Measurements from ENCODE around the gene RAD51B. TPM values are rescaled to one million over a fixed set of nuclear protein-coding genes. Genes with fewer than 3 reads are reported as not detected.

RAD51B gene
- polyA plus RNA-seq, 1 donor (not counting 4 experiments of a cell fraction or from before 2014, with no cell fraction given) = 13.3 TPM

DNA sequence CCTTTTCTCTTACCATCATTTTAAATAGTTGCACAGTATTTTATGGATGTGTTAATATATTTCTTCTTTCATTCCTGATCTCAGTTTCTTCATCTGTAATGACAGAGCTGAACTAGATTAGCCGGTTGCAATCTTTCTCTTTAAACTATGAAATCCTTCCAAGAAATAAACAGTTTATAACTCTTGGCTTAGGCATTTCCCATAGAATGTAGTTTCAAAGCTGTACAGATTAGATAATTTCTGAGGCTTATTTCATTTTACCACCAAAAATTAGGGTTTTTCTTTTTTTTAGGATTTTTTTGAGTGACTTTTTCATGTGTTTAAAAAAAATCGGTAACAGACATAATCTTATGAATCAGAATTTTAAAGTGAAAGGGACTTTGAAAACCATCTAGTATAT, 144.0 kb downstream of the RAD51B start:
- Histone ChIP-seq H3K4me1 (ENCODE audit: control insufficient read depth, extremely low read depth, insufficient read depth, low read length) (peaks cover 15% of the 10 kb centered on the region), H3K4me2 (ENCODE audit: control insufficient read depth, extremely low read depth, insufficient read depth, low read depth, low read length) (peak overlapping the region; percentile 76), H3K79me2 (ENCODE audit: control insufficient read depth, insufficient read depth, low read length) (no peaks in the 10 kb centered on the region), H3K36me3 (ENCODE audit: control insufficient read depth in 2 of 2, extremely low read depth in 1 of 2, insufficient read depth in 2 of 2, low read length in 2 of 2) (no peaks in the 10 kb centered on the region), H4K20me1 (ENCODE audit: control insufficient read depth, extremely low read depth, insufficient read depth, low read length) (no peaks in the 10 kb centered on the region), H3K9me3 (ENCODE audit: control insufficient read depth, low read depth, low read length) (no peaks in the 10 kb centered on the region), H3K9me1 (ENCODE audit: control insufficient read depth, extremely low read depth, insufficient read depth, low read length) (no peaks in the 10 kb centered on the region), H3K27me3 (ENCODE audit: control insufficient read depth, extremely low read depth, insufficient read depth, low read length) (no peaks in the 10 kb centered on the region), H2AFZ (ENCODE audit: control insufficient read depth, low read length) (peak overlapping the region; percentile 48), H3K27ac (ENCODE audit: control insufficient read depth, insufficient read depth, low read length) (peak overlapping the region; percentile 56), H3K4me3 (ENCODE audit: control insufficient read depth in 2 of 3, extremely low read depth in 1 of 3, insufficient read depth in 2 of 3, low read depth in 1 of 3, low read length in 3 of 3) (peak overlapping the region in 2 of 3 experiments; percentile 35 to 51), H3K9ac (ENCODE audit: control insufficient read depth, extremely low read depth, insufficient read depth, low read length) (peak overlapping the region; percentile 58)
- TF ChIP-seq, protein P1, sequence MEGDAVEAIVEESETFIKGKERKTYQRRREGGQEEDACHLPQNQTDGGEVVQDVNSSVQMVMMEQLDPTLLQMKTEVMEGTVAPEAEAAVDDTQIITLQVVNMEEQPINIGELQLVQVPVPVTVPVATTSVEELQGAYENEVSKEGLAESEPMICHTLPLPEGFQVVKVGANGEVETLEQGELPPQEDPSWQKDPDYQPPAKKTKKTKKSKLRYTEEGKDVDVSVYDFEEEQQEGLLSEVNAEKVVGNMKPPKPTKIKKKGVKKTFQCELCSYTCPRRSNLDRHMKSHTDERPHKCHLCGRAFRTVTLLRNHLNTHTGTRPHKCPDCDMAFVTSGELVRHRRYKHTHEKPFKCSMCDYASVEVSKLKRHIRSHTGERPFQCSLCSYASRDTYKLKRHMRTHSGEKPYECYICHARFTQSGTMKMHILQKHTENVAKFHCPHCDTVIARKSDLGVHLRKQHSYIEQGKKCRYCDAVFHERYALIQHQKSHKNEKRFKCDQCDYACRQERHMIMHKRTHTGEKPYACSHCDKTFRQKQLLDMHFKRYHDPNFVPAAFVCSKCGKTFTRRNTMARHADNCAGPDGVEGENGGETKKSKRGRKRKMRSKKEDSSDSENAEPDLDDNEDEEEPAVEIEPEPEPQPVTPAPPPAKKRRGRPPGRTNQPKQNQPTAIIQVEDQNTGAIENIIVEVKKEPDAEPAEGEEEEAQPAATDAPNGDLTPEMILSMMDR (optimal IDR thresholded peaks at IDR 0.05 in 1 of 3, IDR thresholded peaks at IDR 0.05 in 1 of 3, conservative IDR thresholded peaks at IDR 0.05 in 1 of 3; ENCODE audit: extremely low read depth in 1 of 3, insufficient read depth in 2 of 3, low read length in 3 of 3) = no peak
- TF ChIP-seq EZH2 (IDR thresholded peaks at IDR 0.05; ENCODE audit: low read length) = no peak
- dilution Hi-C loops (cut with MboI; ENCODE audit: extremely low pct_ligation_motif_present, low sequenced_read_pairs) = no loop called here
- no peak for DNase-seq (ENCODE audit: low read depth, low spot score)
- no peak for FAIRE-seq

DNA sequence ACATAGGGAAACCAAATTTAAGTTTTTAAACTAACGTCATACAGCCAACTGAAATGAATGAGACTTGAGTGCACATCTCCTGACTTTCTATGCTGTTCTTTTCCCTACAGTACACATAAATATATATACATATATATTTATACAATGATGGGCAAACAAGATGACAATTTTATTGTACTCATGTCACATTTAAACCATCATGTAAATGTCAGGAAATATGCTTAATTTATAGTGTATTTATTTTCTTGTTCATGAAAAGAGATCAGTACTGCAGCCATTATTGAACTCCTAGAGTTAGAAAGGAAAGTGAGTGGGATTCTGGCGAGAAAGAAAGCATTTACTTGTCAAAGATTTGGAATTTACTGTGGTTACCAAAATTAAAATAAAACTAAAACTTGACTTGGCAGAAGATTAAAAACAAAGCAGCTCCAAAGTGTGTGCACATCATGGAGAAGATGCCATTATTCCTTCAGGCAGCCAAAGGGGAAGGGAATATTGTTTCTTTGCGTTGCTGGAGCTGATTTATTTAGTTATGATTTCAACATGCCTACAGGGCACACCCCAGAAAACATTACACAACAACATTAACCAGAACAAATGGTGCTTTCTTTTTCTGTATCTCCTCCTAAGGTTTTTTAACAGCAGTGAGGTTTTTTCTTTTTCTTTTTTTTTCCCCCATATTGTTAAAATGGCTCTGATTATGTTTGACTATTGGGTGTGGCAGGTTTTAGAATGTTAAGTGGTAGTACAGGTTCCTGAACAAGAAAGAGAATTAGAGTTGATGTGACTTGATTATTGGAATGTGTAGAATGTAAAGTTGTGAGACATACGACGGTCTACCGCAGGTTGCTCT, 144.6 kb downstream of the RAD51B start:
- Histone ChIP-seq H3K4me2 (ENCODE audit: control insufficient read depth, extremely low read depth, insufficient read depth, low read depth, low read length) (peak overlapping the region; percentile 76), H3K36me3 (ENCODE audit: control insufficient read depth in 2 of 2, extremely low read depth in 1 of 2, insufficient read depth in 2 of 2, low read length in 2 of 2) (no peaks in the 10 kb centered on the region), H3K4me1 (ENCODE audit: control insufficient read depth, extremely low read depth, insufficient read depth, low read length) (peaks cover 15% of the 10 kb centered on the region), H3K79me2 (ENCODE audit: control insufficient read depth, insufficient read depth, low read length) (no peaks in the 10 kb centered on the region), H4K20me1 (ENCODE audit: control insufficient read depth, extremely low read depth, insufficient read depth, low read length) (no peaks in the 10 kb centered on the region), H2AFZ (ENCODE audit: control insufficient read depth, low read length) (peak overlapping the region; percentile 57), H3K27me3 (ENCODE audit: control insufficient read depth, extremely low read depth, insufficient read depth, low read length) (no peaks in the 10 kb centered on the region), H3K4me3 (ENCODE audit: control insufficient read depth in 2 of 3, extremely low read depth in 1 of 3, insufficient read depth in 2 of 3, low read depth in 1 of 3, low read length in 3 of 3) (peak overlapping the region; percentile 2 to 24 (median 22)), H3K9me3 (ENCODE audit: control insufficient read depth, low read depth, low read length) (no peaks in the 10 kb centered on the region), H3K9ac (ENCODE audit: control insufficient read depth, extremely low read depth, insufficient read depth, low read length) (peak overlapping the region; percentile 58), H3K9me1 (ENCODE audit: control insufficient read depth, extremely low read depth, insufficient read depth, low read length) (no peaks in the 10 kb centered on the region), H3K27ac (ENCODE audit: control insufficient read depth, insufficient read depth, low read length) (peak overlapping the region; percentile 56)
- dilution Hi-C loops (cut with MboI; ENCODE audit: extremely low pct_ligation_motif_present, low sequenced_read_pairs) = no loop called here
- FAIRE-seq = peak; percentile 62
- DNase-seq (ENCODE audit: low read depth, low spot score) = peak; percentile 44
- TF ChIP-seq, protein P1 (optimal IDR thresholded peaks at IDR 0.05 in 1 of 3, IDR thresholded peaks at IDR 0.05 in 1 of 3, conservative IDR thresholded peaks at IDR 0.05 in 1 of 3; ENCODE audit: extremely low read depth in 1 of 3, insufficient read depth in 2 of 3, low read length in 3 of 3) = no peak
- no peak for TF ChIP-seq EZH2 (IDR thresholded peaks at IDR 0.05; ENCODE audit: low read length)

Data from keratinocyte (primary cell).